ENCODE measurements around the gene COPG2. TPM values are rescaled to one million over a fixed set of nuclear protein-coding genes. Genes with fewer than 3 reads are reported as not detected.
"Not testable (repeated sequence)": the region's sequence is repeated elsewhere in the genome, so short reads cannot be mapped to it uniquely, and the experiment has no call there.

Gene COPG2
- polyA plus RNA-seq, 3 donors = 66.9 to 75.2 (median 67.6) TPM

DNA sequence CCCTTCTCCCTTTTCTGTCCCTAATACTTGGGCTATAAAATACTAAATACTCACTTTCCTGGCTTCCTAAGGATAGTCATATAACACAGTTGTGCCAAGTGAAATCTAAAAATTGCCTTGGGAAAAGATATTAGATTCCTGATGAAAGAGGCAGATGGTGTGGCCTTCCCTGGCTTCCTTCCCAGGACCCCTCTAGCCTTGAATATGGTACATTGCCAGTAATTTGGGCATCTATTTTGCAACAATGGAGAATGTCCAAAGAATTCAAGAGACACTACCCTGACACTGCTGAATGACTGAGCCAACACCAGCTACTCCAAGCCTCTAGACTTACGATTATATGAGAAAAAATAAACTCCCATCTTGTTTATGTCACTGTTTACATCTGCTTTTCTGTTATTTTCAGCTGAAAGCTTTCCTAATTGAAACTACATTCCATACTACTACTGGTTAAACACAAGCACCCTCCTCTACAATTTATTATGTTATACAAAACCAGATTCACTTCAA lies 17.9 kb downstream of the COPG2 start:
- DNase-seq (ENCODE audit: low read depth in 3 of 3, low spot score in 2 of 3) = no peak

DNA sequence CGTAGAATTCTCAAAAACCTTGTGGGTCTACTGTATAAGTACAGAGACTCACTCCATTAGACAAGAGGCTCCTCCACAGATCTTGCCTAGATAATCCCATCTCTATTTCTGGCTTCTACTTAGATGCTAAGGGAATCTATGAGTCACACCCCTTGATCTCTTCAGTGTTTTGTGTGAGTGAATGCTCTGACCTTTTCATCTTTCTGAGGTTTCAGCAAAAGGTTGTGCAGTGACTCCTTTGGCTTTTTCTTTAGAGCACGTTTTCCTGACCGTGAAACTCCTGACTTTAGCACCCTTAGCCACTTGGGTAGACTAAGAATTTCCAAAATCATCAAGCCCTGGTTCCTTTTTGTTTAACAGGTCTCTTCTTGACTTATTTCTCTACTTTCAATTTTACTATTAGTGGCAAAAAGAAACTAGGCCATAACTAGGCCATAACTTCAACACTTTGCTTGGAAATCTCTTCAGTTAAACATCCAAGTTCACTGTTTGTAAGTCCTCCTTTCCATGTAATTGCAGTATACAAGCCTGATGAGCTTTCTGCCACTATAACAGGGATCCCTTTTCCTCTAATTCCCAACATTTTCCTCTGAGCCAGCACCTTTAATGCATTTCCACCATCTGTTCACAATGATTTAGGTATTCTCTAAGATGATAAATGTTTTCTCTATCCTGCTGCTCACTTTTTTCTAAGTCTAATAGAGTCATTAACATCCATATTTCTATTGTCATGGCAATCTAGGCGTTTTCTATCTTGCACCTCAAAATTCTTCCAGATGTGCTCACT lies 19.4 kb downstream of the COPG2 start:
- no peak for DNase-seq (ENCODE audit: low read depth in 3 of 3, low spot score in 2 of 3)

DNA sequence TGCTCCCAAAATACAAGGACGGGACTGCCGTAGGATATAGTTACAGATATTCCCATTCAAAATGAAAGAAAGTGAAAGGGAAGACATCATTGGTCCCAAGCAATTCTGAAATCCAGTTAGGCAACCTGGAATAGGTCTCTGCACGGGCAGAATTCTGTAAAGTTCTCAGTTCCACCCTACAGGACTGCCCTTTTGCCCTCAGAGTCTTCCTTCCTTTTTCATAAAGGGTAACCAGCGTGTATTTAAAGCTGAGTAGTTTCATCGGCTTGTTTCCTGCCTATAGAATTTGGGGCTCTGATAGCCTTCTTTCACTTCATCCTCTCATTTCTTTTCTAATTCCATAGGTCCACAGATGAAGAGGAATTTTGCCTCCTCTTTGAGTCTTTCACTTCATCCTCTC lies 20.0 kb downstream of the COPG2 start:
- no peak for DNase-seq (ENCODE audit: low read depth in 3 of 3, low spot score in 2 of 3)

DNA sequence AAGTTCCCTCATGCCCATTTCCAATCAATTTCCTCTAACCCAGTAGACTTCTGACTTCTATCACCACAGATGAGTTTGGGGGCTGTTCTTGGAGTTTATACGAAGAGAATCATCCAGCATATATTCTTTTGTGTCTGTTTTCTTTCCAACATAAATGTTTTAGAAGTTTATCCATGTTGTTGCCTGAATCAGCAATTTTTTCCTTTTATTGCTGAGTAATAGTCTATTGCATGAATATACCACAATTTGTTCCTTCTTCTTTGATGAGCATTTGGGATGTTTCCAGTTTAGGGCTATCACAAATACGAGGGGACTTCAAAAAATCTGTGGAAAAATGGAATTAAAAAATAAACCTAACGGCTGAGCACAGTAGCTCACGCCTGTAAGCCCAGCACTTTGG lies 26.2 kb downstream of the COPG2 start:
- DNase-seq (ENCODE audit: low read depth in 3 of 3, low spot score in 2 of 3) = no peak

DNA sequence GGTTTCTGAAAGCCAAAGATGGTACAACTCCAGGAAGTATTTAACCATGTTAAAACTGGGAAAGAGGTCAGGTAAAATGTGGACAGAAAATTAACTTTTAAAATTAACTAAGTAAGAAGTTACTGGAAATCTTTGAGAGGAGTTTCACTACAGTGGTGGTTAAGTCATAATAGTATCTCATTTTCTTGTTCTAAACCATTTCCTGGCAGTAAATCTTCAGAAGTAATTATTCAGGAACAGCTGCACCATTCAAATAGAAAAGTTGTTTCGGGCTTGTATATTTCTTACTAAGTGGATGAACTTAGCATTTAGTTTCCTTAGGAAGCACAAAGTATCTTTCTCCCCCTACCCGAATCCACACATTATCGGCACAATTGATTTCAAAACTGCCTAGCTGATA lies 27.1 kb downstream of the COPG2 start:
- no peak for DNase-seq (ENCODE audit: low read depth in 3 of 3, low spot score in 2 of 3)

DNA sequence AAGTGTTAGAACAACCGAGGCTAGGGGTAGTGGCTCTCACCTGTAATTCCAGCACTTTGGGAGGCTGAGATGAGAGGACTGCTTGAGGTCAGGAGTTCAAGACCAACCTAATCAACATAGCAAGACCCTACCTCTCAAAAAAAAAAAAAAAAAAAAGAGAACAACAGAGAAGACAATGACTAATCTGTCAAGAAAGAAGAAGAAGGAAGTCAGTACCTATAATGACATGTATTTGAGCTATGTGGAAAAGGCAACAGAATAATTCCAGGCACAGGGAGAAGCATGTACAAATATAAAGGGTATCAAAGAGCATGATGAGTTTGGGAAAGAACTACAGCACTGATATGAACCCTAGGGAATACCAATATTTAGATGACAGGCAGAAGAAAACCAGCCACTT lies 27.5 kb downstream of the COPG2 start:
- DNase-seq (ENCODE audit: low read depth in 3 of 3, low spot score in 2 of 3) = no peak

DNA sequence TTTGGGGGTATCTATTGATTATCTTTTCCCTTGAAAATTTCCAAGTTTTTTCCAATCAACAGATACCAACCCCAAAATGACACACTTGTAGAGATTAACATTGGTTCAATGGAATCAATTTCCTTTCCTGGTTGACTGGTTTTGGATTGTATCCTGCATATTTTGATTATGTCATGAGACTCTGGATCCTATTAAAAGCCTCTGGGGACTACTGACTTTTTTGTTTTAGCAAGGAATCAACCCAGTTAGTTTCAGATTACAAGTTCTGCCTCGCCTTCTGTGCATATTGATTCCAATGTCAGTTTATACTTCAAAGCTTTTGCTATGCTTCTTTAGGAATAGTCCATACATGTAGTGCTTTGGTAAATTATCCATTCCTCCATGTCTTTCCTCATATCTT lies 29.2 kb downstream of the COPG2 start:
- no peak for DNase-seq (ENCODE audit: low read depth in 3 of 3, low spot score in 2 of 3)

DNA sequence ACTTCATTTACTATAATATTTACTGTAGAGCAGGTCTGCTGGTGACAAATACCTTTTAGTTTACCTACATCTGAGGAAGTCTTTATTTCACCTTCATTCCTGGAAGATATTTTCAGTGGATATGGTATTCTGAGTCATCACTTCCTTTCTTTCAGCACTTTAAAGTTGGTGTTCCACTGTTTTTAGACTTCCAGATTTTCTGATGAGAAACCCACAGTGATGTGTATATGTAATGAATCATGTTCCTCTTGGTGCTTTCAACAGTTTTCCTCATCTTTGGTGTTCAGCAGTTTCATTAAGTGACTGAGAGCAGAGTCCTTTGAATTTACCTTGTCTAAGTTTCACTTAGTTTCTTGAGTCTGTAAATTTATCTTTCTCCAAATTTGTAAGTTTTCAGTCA lies 36.4 kb downstream of the COPG2 start:
- no peak for DNase-seq (ENCODE audit: low read depth in 3 of 3, low spot score in 2 of 3)

DNA sequence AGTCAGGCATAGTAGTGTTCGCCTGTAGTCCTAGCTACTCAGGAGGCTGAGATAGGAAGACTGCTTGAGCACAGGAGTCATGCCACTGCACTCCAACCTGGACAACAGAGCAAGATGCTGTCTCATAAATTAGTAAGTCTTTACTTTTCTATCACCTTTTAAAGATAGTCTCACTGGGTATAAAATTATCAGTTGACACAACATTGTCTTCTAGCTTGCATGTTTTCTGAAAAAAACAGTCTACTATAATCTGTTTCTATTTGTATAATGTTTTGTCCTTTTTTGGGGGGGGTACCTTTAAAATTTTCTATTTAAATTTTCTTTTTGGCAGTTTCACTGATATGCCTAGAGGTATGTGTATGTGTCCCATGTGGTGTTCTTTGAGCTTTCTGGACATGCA lies 39.6 kb downstream of the COPG2 start:
- no peak for DNase-seq (ENCODE audit: low read depth in 3 of 3, low spot score in 2 of 3)

DNA sequence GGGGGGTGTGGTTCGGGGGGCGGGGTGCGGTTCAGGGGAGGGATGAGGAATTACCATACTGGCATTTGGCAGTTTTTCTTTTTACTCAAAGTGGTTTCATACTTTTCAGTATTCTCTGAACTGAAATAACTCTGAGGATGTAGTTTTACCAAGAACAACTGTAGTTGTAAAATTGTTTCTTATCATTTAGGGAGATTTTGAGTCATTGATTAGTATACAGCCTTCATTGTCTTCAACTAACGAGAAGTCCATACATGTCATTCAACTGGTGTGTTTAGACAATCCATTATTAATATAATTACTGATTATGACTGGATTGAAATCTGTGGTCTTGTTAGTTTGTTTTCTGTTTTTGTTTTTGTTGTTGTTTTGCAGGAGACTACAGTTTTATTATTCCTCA lies 40.8 kb downstream of the COPG2 start:
- no peak for DNase-seq (ENCODE audit: low read depth in 3 of 3, low spot score in 2 of 3)

DNA sequence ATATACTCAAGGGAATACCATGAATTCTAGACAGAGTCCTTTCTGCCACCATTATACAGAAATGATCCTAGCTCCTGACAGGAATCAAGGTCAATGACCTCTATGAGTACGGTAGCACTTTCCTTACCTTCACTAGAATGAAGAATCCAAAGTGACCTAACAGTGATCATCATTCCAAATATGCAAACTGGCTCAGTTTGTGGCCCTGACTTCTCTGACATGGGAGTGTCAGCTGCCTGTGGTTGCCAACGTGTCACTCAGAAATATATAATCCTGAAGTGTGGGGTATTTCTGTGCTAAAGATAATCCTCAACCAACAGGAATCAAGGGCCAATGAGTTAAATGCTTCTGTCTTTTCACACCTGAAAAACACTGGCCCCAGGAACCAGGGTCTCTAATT lies 45.7 kb downstream of the COPG2 start:
- no peak for DNase-seq (ENCODE audit: low read depth in 3 of 3, low spot score in 2 of 3)

DNA sequence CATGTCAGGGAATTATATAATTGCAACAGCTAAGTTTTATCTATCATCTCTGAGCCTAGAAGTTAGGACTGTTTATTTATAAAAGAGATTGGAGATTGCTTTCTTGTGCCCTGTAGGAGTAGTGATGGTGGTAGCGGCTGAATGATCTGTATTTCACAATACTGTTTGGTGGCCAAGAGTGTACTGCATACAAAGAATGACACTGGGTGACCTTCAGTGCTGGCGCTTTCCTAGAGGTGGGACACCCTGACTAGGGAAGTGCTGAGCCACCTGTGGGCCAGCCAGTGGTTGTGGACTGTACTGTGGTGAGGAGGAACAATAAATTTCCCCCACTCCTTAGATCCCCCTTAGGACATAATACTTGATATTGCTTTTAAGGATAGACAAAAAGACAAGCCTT lies 53.0 kb downstream of the COPG2 start:
- no peak for DNase-seq (ENCODE audit: low read depth in 3 of 3, low spot score in 2 of 3)

DNA sequence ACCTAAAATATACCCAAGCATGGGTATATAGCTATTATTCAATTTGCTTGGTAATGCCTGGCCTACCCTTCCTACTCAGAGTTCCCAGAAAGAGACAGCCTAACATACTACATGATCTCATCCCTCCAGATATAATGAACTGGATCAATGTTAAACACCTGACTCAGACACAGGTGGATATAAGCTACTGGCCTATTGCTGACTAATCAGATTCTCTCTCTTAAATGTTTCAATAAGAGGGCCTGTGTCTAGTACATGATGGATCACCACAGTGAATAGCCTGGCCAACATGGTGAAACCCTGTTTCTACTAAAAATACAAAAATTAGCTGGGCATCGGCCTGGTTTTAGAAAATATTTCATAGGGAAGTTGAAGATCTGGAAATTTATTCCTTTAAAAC lies 54.1 kb downstream of the COPG2 start:
- DNase-seq (ENCODE audit: low read depth in 3 of 3, low spot score in 2 of 3) = no peak

DNA sequence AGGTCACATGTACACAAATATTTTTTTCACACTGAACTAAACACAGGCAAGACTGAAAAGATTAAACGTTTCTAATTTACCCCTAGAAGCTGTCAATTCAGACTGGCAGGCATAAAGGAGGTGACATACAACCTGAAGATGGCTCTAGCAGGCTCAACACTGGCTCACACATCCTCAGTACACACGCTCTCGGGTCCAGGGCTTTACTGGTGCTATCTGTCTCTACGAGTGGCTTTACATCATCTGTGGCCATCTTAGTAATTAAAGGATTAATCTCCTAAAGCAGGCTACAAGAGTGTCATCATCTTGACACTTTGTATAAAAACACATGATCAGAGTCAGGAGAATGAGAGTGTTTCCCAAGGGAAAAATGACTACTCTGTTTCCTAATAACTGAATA lies 57.3 kb downstream of the COPG2 start:
- DNase-seq (ENCODE audit: low read depth in 3 of 3, low spot score in 2 of 3) = no peak

DNA sequence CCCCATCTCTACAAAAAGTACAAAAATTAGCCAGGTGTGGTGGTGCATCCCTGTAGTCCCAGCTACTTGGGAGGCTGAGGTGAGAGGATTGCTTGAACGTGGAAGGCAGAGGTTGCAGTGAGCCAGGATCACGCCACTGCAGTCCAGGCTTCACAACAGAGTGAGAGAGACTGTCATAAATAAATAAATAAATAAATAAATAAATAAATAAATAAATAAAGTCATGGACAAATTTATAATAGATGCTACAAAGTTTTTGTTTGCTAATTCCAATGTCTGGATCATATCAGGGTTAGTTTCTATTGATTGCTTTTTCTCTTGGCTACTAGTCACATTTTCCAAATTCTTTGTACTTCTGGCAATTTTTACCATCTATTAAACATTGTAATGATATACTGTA lies 61.5 kb downstream of the COPG2 start:
- not testable (repeated sequence) for DNase-seq (ENCODE audit: low read depth in 3 of 3, low spot score in 2 of 3)

DNA sequence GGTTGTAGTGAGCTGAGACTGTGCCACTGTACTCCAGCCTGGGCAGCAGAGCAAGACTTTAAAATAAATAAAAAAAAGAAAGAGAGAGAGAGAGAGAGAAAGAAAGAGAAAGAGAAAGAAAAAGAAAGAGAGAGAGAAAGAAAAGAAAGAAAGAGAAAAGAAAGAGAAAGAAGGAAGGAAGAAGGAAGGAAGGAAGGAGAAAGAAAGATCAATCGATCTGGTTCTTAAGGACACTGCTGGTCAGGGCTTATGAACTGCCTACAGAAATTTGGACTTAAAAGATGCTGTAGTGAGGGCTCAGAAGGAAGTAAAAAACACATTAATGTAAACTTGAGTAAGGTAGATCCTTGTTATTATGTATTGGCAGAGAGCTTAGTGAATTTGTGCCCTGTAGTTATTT lies 62.4 kb downstream of the COPG2 start:
- DNase-seq (ENCODE audit: low read depth in 3 of 3, low spot score in 2 of 3) = no peak

DNA sequence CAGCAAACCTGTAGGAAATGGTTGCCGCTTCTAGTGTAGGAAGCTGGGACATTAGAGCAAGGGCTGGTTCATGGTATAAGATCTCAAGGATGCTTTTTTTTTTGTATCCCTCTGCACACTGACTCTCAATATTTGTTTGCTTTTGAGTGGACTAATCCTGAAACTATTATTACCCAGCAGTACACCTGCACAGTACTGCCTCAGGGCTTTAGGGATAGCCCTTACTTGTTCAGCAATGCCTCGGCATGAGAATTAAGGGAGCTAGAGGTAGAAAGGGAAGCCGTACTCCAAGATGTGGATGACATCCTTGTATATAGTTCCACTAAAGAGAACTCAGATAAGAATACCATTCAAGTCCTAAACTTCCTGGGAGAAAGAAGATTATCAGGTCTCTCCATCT lies 70.5 kb downstream of the COPG2 start:
- DNase-seq (ENCODE audit: low read depth in 3 of 3, low spot score in 2 of 3) = no peak

DNA sequence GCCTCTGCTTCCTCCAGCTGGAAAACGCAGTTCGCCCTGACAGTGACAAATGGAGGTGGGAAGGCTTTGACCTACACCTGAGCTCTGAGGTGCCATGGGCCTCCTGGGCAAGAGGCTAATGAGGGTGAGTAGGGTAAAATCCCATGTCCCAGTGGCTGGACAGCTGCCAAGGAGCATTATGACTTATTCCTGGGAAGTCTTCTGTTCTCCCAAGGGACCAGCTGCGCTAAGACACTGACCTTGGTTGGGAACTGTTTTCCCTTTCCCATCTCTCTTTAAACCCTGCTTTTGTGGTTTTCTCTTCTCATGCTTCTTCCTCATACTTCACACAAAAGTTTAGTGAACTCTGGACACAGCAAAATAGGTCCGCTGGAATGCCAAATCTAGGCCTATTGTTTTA lies 72.6 kb downstream of the COPG2 start:
- no peak for DNase-seq (ENCODE audit: low read depth in 3 of 3, low spot score in 2 of 3)

DNA sequence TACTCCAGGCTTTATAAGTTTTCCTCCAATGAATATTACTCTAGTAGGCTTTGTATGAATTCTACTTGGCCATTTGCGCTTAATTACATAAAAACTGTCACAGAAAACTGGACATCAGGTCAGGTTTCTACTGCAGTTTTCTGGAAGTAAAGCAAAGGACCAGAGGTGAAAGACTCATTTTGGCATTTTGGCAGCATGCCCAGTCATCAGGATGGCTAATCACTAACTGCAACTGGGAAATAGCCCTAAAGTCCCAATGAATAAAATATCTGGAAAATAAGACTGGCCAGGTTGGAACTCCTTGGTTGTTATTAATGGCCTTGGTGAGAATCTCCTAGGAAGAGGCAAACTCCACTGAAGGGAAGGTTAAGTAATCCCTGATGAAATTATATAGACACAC lies 75.5 kb downstream of the COPG2 start:
- DNase-seq (ENCODE audit: low read depth in 3 of 3, low spot score in 2 of 3) = no peak

DNA sequence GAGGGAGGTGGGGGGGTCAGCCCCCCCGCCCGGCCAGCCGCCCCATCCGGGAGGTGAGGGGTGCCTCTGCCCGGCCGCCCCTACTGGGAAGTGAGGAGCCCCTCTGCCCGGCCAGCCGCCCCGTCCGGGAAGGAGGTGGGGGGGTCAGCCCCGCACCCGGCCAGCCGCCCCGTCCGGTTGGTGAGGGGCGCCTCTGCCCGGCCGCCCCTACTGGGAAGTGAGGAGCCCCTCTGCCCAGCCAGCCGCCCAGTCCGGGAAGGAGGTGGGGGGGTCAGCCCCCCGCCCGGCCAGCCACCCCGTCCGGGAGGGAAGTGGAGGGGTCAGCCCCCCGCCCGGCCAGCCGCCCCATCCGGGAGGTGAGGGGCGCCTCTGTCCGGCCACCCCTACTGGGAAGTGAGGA lies 77.1 kb downstream of the COPG2 start:
- DNase-seq (ENCODE audit: low read depth in 3 of 3, low spot score in 2 of 3) = not testable (repeated sequence)

DNA sequence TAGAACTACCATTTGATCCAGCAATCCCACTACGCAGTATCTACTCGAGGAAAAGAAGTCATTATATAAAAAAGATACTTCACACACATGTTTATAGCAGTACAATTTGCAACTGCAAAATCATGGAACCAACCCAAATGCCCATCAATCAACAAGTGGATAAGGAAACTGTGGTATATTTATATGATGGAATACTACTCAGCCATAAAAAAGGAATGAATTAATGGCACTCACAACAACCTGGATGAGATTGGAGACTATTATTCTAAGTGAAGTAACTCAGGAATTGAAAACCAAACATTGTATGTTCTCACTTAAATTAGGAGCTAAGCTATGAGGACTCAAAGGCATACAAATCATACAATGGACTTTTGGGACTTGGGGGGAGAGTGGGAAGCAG lies 82.6 kb downstream of the COPG2 start:
- DNase-seq (ENCODE audit: low read depth in 3 of 3, low spot score in 2 of 3) = not testable (repeated sequence)

DNA sequence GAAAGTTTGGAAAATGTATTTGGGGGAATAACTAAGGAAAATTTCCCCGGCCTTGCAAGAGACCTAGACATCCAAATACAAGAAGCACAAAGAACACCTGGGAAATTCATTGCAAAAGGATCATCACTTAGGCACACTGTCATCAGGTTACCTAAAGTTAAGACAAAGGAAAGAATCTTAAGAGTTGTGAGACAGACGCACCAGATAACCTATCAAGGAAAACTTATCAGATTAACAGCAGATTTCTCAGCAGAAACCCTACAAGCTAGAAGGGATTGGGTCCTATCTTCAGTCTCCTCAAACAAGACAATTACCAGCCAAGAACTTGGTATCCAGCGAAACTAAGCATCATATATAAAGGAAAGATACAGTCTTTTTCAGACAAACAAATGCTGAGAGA lies 93.4 kb downstream of the COPG2 start:
- DNase-seq (ENCODE audit: low read depth in 3 of 3, low spot score in 2 of 3) = not testable (repeated sequence)

DNA sequence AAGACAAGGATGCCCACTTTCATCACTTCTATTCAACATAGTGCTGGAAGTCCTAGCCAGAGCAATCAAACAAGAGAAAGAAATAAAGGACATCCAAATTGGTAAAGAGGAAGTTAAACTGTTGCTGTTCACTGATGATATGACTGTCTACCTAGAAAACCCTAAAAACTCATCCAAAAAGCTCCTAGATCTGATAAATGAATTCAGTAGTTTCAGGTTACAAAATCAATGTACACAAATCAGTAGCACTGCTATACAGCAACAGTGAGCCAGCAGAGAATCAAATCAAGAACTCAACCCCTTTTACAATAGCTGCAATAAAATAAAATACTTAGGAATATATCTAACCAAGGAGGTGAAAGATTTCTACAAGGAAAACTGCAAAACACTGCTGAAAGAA lies 98.4 kb downstream of the COPG2 start:
- not testable (repeated sequence) for DNase-seq (ENCODE audit: low read depth in 3 of 3, low spot score in 2 of 3)
